ENCODE results near the gene DCX. TPM values are rescaled to one million over a fixed set of nuclear protein-coding genes. Genes with fewer than 3 reads are reported as not detected.

DCX gene
- total and polyA plus RNA-seq, 8 donors: 0.03 to 0.43 (median 0.21) TPM; not detected in 1

DNA sequence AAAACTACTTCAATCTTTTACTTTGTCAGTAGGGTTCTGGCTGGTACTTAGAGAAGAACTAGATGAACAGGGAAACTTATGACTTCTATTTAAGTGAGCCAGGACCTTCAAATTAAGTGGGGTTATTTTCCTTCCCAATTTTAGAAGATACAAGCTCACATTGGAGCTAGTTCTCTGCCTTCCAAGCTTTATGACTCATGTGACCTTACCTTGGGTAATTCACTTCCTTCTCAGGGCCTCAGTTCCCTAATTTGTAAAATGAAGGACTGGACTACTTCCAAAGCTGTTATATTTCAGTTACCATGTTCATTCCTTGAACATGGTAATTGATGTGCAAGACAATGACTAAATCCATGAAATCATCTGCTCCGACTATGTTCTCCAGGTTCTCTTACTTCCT, 32.0 kb upstream of the DCX start:
- no peaks in the 10 kb centered on the region for H3K36me3 ChIP-seq
- no peak overlapping the region for H3K4me3 ChIP-seq
- H3K4me1 ChIP-seq: no peaks in the 10 kb centered on the region
- DNase-seq (no peak), ATAC-seq (no peak), FAIRE-seq (no peak)
- H3K27ac ChIP-seq: no peak overlapping the region
- intact Hi-C loops (cut with DNase I): no loop called here
- peaks cover 0 to 20% (median 0%) of the 10 kb centered on the region in 4 donors for H3K27me3 ChIP-seq
- TF ChIP-seq, protein P1, sequence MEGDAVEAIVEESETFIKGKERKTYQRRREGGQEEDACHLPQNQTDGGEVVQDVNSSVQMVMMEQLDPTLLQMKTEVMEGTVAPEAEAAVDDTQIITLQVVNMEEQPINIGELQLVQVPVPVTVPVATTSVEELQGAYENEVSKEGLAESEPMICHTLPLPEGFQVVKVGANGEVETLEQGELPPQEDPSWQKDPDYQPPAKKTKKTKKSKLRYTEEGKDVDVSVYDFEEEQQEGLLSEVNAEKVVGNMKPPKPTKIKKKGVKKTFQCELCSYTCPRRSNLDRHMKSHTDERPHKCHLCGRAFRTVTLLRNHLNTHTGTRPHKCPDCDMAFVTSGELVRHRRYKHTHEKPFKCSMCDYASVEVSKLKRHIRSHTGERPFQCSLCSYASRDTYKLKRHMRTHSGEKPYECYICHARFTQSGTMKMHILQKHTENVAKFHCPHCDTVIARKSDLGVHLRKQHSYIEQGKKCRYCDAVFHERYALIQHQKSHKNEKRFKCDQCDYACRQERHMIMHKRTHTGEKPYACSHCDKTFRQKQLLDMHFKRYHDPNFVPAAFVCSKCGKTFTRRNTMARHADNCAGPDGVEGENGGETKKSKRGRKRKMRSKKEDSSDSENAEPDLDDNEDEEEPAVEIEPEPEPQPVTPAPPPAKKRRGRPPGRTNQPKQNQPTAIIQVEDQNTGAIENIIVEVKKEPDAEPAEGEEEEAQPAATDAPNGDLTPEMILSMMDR (IDR thresholded peaks at IDR 0.05): no peak
- WGBS, 2 donors: 77 to 81% methylated on average over 1 of the region's 1 CpG
- no peaks in the 10 kb centered on the region for H3K9me3 ChIP-seq

GRCh38 chrX:111442791-111443190, 30.8 kb upstream of the DCX start:
- DNase-seq (no peak), ATAC-seq (no peak), FAIRE-seq (no peak)
- intact Hi-C loops (cut with DNase I): no loop called here
- no peak overlapping the region for H3K4me3 ChIP-seq
- no peak overlapping the region for H3K27ac ChIP-seq
- TF ChIP-seq, protein P1 (IDR thresholded peaks at IDR 0.05): no peak
- H3K9me3 ChIP-seq: no peaks in the 10 kb centered on the region
- WGBS, 2 donors: 56 to 58% methylated on average over 2 of the region's 2 CpGs
- H3K36me3 ChIP-seq: no peaks in the 10 kb centered on the region
- H3K27me3 ChIP-seq: peaks cover 0 to 20% (median 0%) of the 10 kb centered on the region in 4 donors
- H3K4me1 ChIP-seq: no peaks in the 10 kb centered on the region

DNA sequence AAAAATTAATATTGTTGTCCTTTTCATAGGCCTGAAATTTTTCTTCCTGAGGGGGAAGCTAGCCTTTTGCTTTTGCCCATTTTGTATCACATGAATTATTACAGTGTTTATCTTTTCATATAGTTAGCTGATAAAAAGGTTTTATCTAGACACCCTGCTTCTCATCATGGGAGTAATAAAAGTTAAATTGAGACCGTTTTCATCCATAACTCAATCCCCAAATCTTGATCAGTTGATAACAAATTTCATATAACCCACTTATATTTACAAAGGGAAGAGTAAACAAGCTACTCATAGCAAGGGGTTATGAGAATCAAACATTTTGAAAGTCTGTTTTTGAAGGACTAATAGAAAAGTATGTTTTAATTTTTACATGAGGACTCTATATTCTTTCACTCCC, 23.5 kb upstream of the DCX start:
- intact Hi-C loops (cut with DNase I): no loop called here
- 21 to 27% methylated on average over 1 of the region's 1 CpG for WGBS, 2 donors
- no peaks in the 10 kb centered on the region for H3K36me3 ChIP-seq
- DNase-seq: no peak
- no peak overlapping the region for H3K4me3 ChIP-seq
- no peaks in the 10 kb centered on the region for H3K9me3 ChIP-seq
- peaks cover 0 to 14% (median 0%) of the 10 kb centered on the region in 4 donors for H3K27me3 ChIP-seq
- no peak for FAIRE-seq
- TF ChIP-seq, protein P1 (IDR thresholded peaks at IDR 0.05): no peak
- no peaks in the 10 kb centered on the region for H3K4me1 ChIP-seq
- H3K27ac ChIP-seq: no peak overlapping the region
- no peak for ATAC-seq

GRCh38 chrX:111431001-111431400, 19.0 kb upstream of the DCX start:
- no peak for FAIRE-seq
- intact Hi-C loops (cut with DNase I): no loop called here
- 47 to 53% methylated on average over 2 of the region's 2 CpGs for WGBS, 2 donors

GRCh38 chrX:111411557-111411956, 435 bp downstream of the DCX start:
- H3K4me1 ChIP-seq: no peaks in the 10 kb centered on the region
- H3K27me3 ChIP-seq: peaks cover 0 to 15% (median 2%) of the 10 kb centered on the region in 4 donors
- no peaks in the 10 kb centered on the region for H3K36me3 ChIP-seq
- H3K4me3 ChIP-seq: no peak overlapping the region
- H3K9me3 ChIP-seq: no peaks in the 10 kb centered on the region
- ATAC-seq: no peak
- TF ChIP-seq, protein P1 (IDR thresholded peaks at IDR 0.05): no peak
- DNase-seq: no peak
- H3K27ac ChIP-seq: no peak overlapping the region
- 25 to 63% methylated on average over 2 of the region's 2 CpGs for WGBS, 2 donors
- no peak for FAIRE-seq
- intact Hi-C loops (cut with DNase I): no loop called here

More at GRCh38 chrX:111431001-111431400, 19.0 kb upstream of the DCX start:
- peaks cover 0 to 2% (median 0%) of the 10 kb centered on the region in 4 donors for H3K27me3 ChIP-seq
- H3K36me3 ChIP-seq: no peaks in the 10 kb centered on the region
- H3K9me3 ChIP-seq: no peaks in the 10 kb centered on the region
- TF ChIP-seq, protein P1 (IDR thresholded peaks at IDR 0.05): no peak
- no peak overlapping the region for H3K4me3 ChIP-seq
- no peak overlapping the region for H3K27ac ChIP-seq
- no peaks in the 10 kb centered on the region for H3K4me1 ChIP-seq
- ATAC-seq (no peak), DNase-seq (no peak)

Measured in pancreas (tissue), 10 donors.